Choroid plexus epithelial cell (primary cell): ENCODE results near the gene ASXL1.

ENCODE experiments used
- DNase-seq: peaks from one replicate; pipeline ENCODE4 v3.0.0-alpha.2; 2010; ENCODE audit warnings: low read depth
- H3K4me3 ChIP-seq: 2 replicates; pipeline ENCODE4 v1.5.1; 2011; ENCODE audit warnings: low read depth, mild to moderate bottlenecking, control low read depth, low read length, moderate library complexity
- TF ChIP-seq, protein P1 (sequence below): conservative IDR thresholded peaks from 2 replicates; pipeline ENCODE4 v1.5.1; 2011; ENCODE audit warnings: low read depth, mild to moderate bottlenecking, control low read depth, inconsistent platforms, low read length, moderate library complexity

The ASXL1 gene

GRCh38 chr20:32357869-32358631 is at the start of gene ASXL1:
TSS of gene ASXL1 (plus strand) at chr20:32358331. CDS start at chr20:32358776, 445 bp downstream.
- TF ChIP-seq, protein P1, sequence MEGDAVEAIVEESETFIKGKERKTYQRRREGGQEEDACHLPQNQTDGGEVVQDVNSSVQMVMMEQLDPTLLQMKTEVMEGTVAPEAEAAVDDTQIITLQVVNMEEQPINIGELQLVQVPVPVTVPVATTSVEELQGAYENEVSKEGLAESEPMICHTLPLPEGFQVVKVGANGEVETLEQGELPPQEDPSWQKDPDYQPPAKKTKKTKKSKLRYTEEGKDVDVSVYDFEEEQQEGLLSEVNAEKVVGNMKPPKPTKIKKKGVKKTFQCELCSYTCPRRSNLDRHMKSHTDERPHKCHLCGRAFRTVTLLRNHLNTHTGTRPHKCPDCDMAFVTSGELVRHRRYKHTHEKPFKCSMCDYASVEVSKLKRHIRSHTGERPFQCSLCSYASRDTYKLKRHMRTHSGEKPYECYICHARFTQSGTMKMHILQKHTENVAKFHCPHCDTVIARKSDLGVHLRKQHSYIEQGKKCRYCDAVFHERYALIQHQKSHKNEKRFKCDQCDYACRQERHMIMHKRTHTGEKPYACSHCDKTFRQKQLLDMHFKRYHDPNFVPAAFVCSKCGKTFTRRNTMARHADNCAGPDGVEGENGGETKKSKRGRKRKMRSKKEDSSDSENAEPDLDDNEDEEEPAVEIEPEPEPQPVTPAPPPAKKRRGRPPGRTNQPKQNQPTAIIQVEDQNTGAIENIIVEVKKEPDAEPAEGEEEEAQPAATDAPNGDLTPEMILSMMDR = no peak
- peak; percentile 98 for DNase-seq
- peak within 1 kb of the TSS; percentile 90 for H3K4me3 ChIP-seq

DNA sequence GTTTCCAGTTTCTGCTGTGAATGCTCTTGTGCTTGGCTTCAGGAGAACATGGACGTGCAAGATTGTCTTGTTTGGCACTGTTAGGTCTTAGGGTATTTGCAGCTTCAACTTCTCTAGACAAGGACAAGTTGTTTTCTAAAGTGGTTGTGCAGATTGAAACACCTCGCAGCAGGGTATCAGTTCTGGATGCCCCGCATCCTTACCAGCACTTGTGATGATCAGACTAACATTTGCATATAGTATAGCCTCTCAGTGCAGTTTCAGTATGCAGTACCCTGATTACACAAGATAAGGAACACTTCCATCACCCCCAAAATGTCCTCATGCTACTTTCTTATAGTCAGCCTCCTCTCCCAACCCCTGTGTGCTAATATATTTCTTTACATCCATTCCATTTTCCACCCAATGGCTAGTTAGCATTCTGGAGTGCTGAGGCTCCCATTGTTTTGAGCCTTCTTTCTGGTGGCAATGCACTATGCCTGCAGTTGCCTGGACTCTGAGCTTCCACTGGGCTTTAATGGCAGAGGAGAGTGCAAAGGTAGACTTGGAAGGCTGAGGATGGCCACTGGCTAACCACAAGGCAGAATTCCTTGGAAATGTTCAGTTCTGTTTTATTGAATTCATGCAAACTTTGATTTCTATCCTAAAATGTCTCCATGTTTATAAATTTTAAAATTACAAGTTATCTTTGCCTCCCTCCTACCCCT is 45.3 kb upstream of the ASXL1 start:
- H3K4me3 ChIP-seq = no peak overlapping the region
- no peak for DNase-seq
- TF ChIP-seq, protein P1 = no peak

DNA sequence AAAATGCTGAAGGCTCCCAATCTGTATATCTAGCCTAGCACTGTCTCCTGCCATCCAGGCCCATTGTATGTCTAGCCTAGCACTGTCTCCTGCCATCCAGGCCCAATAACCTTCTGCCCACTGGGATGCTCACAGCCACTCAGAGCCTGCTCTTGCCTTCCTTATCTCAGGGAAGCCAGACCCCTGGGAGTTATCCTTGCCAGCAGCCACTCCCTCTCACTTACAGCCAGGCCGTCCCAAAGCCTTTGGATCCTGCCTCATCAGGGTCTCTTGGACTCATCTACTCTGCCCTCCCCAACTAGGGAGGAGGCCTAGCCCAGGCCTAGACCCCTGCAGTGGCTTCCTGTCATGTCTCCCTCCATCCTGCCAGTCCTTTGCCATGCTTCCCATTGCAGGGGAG is 43.4 kb upstream of the ASXL1 start:
- no peak overlapping the region for H3K4me3 ChIP-seq
- TF ChIP-seq, protein P1 = no peak
- DNase-seq = no peak

DNA sequence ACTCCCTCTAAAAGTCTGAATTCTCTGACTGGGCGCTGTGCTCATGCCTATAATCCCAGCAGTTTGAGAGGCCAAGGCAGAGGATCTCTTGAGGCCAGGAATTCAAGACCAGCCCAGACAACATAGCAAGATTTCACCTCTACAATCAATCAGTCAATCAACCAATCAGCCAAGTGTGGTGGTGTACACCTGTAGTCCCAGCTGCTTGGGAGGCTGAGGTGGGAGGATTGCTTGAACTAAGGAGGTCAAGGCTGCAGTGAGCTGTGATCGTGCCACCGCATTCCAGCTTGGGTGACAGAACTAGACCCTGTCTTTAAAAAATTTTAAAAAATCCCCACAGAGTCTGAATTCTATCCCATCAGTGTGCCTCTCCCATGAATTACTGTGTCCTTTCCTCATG is 42.7 kb upstream of the ASXL1 start:
- no peak for DNase-seq
- TF ChIP-seq, protein P1 = no peak
- no peak overlapping the region for H3K4me3 ChIP-seq

GRCh38 chr20:32315891-32316290 is 42.2 kb upstream of the ASXL1 start:
- DNase-seq = no peak
- TF ChIP-seq, protein P1 = no peak

GRCh38 chr20:32316667-32317066 is 41.5 kb upstream of the ASXL1 start:
- H3K4me3 ChIP-seq = no peak overlapping the region
- TF ChIP-seq, protein P1 = no peak
- DNase-seq = no peak

More at GRCh38 chr20:32315891-32316290, 42.2 kb upstream of the ASXL1 start:
- H3K4me3 ChIP-seq = no peak overlapping the region
